Prostate gland (tissue), 2 donors: ENCODE data around the gene RENBP. TPM values are rescaled to one million over a fixed set of nuclear protein-coding genes. Genes with fewer than 3 reads are reported as not detected.

Experiments used
- DNase-seq: peaks from one replicate; pipeline ENCODE4 v3.0.0-alpha.2; 2019; ENCODE audit warnings: low spot score
- H3K27ac ChIP-seq, 2 donors: fragments of 200-600 bp; sonication (generic); 2 replicates each; pipeline ENCODE4 v1.5.1; 2017 to 2019
- H3K27me3 ChIP-seq: fragments of 200-600 bp; sonication (generic); replicated peaks from 2 replicates; pipeline ENCODE4 v1.5.1; 2019; ENCODE audit not compliant: insufficient read depth
- H3K36me3 ChIP-seq, 2 donors: fragments of 200-600 bp; sonication (generic); 1 replicate in 1 of 2; 2 replicates in 1 of 2; pipeline versions ENCODE4 v1.5.1 to v1.8.1; 2017 to 2019
- H3K4me1 ChIP-seq: fragments of 200-600 bp; sonication (generic); replicated peaks from 2 replicates; pipeline ENCODE4 v1.5.1; 2019
- H3K4me3 ChIP-seq, 2 donors: fragments of 200-600 bp; sonication (generic); 2 replicates each; pipeline ENCODE4 v1.5.1; 2017 to 2019
- H3K9me3 ChIP-seq: fragments of 200-600 bp; sonication (generic); 2 replicates; pipeline ENCODE4 v1.5.1; 2017
- CTCF ChIP-seq, 4 experiments: fragments of 200-600 bp in 2 of 4; fragments of 450-650 bp in 2 of 4; sonication (generic) in 2 of 4; IDR thresholded peaks; 1 replicate in 3 of 4; 2 replicates in 1 of 4; pipeline ENCODE4 v1.5.1; 2016 to 2019; ENCODE audit warnings: antibody characterized with exemption in 4 of 4, mild to moderate bottlenecking in 2 of 4, moderate library complexity in 2 of 4
- POLR2A ChIP-seq: fragments of 450-650 bp; IDR thresholded peaks from one replicate; pipeline ENCODE4 v1.6.1; 2016; ENCODE audit warnings: antibody characterized with exemption, mild to moderate bottlenecking
- POLR2AphosphoS5 ChIP-seq: sonication (generic); formaldehyde crosslinking; IDR thresholded peaks from one replicate; pipeline ENCODE4 v1.6.1; 2017; ENCODE audit warnings: antibody characterized with exemption
- WGBS: methylation state at CpG from one replicate; pipeline ENCODE4 v1.1.5; 2018; 5-methylcytosine and 5-hydroxymethylcytosine counted together
- intact Hi-C: fragments of 100-400 bp; cut with DNase I; formaldehyde crosslinking; loops from one replicate; pipeline ENCODE4 v1.14.2; 2022
- total RNA-seq, 2 donors: library from RNA; depleted of rRNA; stranded (reverse); fragments of >200 nt; gene quantifications; one replicate each; pipeline ENCODE4 v1.1.0, GENCODE V29; 2016

RENBP gene
- total RNA-seq, 2 donors from 2014 or later, result 2.4 to 4.4 TPM

- no peak for TF ChIP-seq POLR2AphosphoS5
- no peak for TF ChIP-seq POLR2A
- TF ChIP-seq CTCF (IDR thresholded peaks at IDR 0.05), result no peak
- Histone ChIP-seq H3K36me3 (no peaks in the 10 kb centered on the region), H3K4me3 (no peak overlapping the region), H3K27me3 (no peaks in the 10 kb centered on the region), H3K9me3 (no peaks in the 10 kb centered on the region), H3K4me1 (no peaks in the 10 kb centered on the region), H3K27ac (no peak overlapping the region)
- no peak for DNase-seq
- intact Hi-C loops, result no loop called here
- 91% methylated on average over 33 of the region's 44 CpGs for WGBS
Observed at GRCh38 chrX:153954558-153955227, 10.2 kb upstream of the RENBP start.

- H3K27me3 ChIP-seq, result no peaks in the 10 kb centered on the region
- DNase-seq, result no peak
- no peak overlapping the region for H3K4me3 ChIP-seq
- no peaks in the 10 kb centered on the region for H3K4me1 ChIP-seq
- no peaks in the 10 kb centered on the region for H3K36me3 ChIP-seq
- WGBS, result 67% methylated on average over 19 of the region's 33 CpGs
- intact Hi-C loops, result no loop called here
- peak overlapping the region; percentile 53 for H3K27ac ChIP-seq
- TF ChIP-seq POLR2AphosphoS5 (no peak), CTCF (IDR thresholded peaks at IDR 0.05) (no peak), POLR2A (no peak)
- no peaks in the 10 kb centered on the region for H3K9me3 ChIP-seq
Observed at GRCh38 chrX:153953892-153954557, 9.6 kb upstream of the RENBP start.

DNA sequence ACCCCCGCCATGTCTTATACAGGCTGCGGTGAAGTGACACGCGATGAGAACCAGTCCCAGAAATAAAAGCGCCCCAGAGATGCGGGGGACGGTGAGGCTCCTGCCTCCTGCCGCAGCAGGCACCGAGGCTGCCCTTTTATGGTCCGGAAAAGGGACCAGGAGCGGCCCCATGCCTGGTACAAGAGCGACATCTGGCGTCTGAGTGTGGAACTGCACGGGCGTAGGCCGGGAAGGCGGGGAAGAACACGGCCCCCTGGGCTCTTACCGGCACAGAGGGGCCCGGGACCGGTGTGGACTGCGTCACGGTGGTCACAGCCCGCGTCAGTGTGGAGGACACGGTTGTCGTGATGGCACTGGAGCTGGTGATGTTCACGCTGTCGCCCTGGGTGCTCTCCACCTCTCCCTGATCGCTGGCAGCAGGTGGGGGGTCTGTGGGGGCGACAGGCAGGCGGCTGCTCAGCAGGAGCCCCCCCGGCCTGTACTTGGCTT, 8.9 kb upstream of the RENBP start:
- DNase-seq, result peak; percentile 28
- WGBS, result 50% methylated on average over 6 of the region's 33 CpGs
- Histone ChIP-seq H3K4me1 (no peaks in the 10 kb centered on the region), H3K4me3 (no peak overlapping the region), H3K36me3 (no peaks in the 10 kb centered on the region), H3K9me3 (no peaks in the 10 kb centered on the region), H3K27ac (peak overlapping the region; percentile 53), H3K27me3 (no peaks in the 10 kb centered on the region)
- intact Hi-C loops, result no loop called here
- TF ChIP-seq POLR2A, result no peak
- TF ChIP-seq CTCF (IDR thresholded peaks at IDR 0.05), result peak; percentile 84 to 95 (median 94)
- peak; percentile 52 for TF ChIP-seq POLR2AphosphoS5

DNA sequence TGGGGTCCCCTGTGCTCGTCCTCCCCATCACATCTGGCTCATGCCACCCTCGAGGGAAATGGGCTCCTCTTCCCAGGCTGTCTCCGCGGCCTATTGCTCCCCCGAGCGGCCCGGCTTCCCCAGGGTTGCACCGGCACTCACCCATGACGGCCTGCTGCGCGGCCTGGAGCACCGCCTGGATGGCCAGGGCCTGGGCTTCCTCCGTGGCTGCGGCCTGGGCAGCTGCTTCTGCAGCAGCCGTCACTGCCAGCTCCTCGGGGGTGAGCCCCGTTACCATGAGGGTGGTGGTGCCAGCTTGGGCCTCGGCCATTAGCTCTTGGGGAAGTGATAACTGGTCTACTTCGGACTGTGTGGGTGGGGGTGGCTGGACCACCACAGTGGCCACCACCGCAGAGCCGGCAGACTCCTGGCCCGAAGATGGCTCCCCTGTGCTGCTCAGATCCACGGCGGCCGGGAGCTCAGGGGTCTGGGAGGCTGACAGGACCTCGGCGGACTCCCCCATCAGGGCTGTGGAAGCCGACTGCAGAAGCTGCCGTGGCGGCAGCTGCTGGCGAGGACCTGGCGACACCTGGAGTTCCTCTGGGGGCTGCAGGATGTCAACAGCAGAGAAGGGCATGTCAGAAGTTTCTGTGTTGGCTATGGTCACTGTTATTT, 8.1 kb upstream of the RENBP start:
- Histone ChIP-seq H3K27ac (peak overlapping the region; percentile 53), H3K27me3 (no peaks in the 10 kb centered on the region), H3K9me3 (no peaks in the 10 kb centered on the region), H3K4me1 (no peaks in the 10 kb centered on the region), H3K36me3 (no peaks in the 10 kb centered on the region), H3K4me3 (no peak overlapping the region)
- intact Hi-C loops, result no loop called here
- TF ChIP-seq CTCF (IDR thresholded peaks at IDR 0.05) (no peak), POLR2AphosphoS5 (no peak), POLR2A (no peak)
- no peak for DNase-seq
- 92% methylated on average over 8 of the region's 32 CpGs for WGBS
